Upper lobe of left lung (tissue), 4 donors: ENCODE measurements around the gene ERGIC1.

Experiments used
- POLR2AphosphoS5 ChIP-seq, 2 donors: sonication (generic); formaldehyde crosslinking; IDR thresholded peaks; one replicate each; pipeline ENCODE4 v1.5.1; 2017; ENCODE audit warnings: antibody characterized with exemption in 2 of 2
- TF ChIP-seq, protein P1 (sequence below), 6 experiments: fragments of 450-650 bp in 4 of 6; fragments of 200-600 bp in 2 of 6; sonication (generic) in 2 of 6; IDR thresholded peaks; one replicate each; pipeline ENCODE4 v1.5.1; 2016 to 2019; ENCODE audit warnings: antibody characterized with exemption in 6 of 6

DNA sequence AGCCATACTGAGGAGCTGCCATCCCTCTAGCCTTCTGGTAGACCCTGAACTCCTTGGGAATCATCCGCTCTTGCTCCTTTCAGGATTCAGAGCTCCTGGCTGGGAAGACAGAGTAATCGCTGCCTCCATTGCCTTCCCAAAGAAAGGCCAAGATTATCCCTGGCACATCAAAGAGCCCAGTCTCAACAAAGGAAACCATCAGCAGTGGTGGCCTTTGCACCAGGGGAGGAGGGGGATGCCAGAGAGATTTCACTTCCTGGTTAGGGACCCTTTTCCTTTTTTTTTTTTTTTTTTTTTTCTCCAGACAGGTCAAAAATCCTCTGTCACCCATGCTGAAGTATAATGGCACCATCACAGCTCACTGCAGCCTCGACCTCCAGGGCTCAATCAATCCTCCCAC lies 16.0 kb upstream of the ERGIC1 start:
- no peak for TF ChIP-seq POLR2AphosphoS5 (IDR thresholded peaks at IDR 0.05)
- TF ChIP-seq, protein P1, sequence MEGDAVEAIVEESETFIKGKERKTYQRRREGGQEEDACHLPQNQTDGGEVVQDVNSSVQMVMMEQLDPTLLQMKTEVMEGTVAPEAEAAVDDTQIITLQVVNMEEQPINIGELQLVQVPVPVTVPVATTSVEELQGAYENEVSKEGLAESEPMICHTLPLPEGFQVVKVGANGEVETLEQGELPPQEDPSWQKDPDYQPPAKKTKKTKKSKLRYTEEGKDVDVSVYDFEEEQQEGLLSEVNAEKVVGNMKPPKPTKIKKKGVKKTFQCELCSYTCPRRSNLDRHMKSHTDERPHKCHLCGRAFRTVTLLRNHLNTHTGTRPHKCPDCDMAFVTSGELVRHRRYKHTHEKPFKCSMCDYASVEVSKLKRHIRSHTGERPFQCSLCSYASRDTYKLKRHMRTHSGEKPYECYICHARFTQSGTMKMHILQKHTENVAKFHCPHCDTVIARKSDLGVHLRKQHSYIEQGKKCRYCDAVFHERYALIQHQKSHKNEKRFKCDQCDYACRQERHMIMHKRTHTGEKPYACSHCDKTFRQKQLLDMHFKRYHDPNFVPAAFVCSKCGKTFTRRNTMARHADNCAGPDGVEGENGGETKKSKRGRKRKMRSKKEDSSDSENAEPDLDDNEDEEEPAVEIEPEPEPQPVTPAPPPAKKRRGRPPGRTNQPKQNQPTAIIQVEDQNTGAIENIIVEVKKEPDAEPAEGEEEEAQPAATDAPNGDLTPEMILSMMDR (IDR thresholded peaks at IDR 0.05): no peak
